HG03175 (cell line): ENCODE data around the gene TCERG1L.

Source experiments
- ATAC-seq: cut with Tn5 transposase; IDR thresholded peaks from one replicate; pipeline ENCODE4 v1.9.1; 2021; ENCODE audit warnings: mild to moderate bottlenecking, moderate library complexity; ENCODE audit not compliant: unreplicated experiment

Gene TCERG1L

DNA sequence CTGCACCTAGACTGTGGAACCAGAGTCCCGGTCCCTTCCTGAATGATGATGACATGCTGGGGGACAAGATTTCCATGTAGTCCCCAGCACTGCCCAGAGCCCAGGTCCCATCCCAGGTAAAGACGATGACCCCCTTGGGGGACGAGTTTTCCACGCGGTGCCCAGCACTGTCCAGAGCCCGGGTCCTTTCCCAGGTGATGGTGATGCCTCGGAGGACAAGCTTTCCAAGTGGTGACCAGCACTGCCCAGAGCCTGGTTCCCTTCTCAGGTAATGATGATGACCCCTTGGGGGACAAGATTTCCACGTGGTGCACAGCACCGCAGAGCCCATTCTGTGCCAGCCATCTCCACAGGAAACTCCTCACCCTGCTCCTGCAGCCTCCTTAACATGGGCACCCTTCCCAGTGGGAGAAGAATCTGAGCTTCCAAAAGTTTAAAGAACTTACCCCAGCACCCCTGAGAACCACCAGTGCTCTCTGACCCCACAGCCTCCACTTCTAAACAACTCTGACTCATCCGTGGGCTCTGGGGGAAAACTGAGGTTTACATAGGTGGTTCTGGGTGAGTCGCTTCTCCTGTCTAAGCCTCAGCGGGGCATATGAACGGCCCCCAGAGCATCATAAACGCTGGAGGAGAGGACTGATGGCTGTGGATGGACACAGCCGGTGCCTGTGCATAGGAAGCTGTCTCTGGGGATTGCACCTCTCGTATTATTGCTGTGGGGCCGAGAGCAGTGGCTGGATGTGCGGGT lies 233.2 kb downstream of the TCERG1L start:
- ATAC-seq, result no peak

DNA sequence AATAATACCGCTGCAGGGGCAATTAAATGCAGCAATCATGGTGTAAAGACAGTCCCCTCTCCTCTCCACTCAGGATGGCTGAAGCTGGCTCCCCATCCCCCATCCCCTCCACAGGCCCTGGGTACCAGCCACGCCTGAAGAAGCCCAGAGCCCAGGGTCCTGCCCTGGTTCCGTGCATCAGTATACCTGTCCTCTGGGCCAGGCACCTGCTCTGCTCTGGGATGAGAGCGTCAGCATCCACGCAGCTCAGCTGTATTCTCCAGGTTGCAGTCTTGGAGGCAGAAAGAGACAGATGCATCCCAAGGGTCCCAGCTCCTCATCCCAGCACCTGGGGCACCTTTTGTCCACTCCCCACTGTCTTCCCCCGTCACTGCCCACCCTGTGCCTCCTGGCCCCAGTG lies 233.8 kb downstream of the TCERG1L start:
- no peak for ATAC-seq

DNA sequence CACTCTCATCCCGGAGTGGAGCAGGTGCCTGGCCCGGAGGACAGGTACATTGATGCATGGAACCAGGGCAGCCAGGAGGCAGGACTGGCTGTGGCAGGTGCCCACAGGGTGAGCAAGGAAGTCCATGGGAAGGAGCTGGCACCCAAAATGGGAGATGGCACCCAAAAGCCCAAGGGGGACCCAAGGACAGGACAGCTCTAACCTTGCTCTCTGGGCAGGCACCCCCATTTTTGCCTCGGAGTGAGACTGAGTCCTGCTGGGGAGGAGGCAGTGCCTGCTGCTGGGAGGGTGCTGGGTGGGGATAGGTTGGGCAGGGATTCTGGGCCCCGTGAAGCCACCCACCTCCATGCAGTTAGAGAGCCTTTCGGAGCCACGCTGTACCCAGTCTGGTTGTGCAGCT lies 234.5 kb downstream of the TCERG1L start:
- no peak for ATAC-seq

DNA sequence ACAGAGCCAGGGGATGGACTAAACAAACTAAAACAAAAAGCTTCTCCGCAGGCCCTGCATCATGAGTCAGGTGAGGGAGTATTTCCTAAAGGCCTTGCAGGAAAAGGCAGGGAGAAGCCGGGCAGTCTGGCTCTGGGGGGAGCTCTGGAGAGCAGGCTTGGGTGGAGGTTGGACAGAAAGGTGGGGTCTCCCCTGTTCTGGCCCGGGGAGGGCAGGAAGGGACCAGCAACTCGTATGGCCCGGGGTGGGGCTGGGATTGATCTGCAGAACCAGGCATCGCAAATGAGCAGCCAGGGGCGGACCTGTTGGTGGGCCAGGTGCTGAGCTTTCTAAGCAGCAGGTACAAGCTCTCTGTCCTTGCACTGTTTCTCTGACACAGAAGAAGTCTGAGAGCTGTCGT lies 235.2 kb downstream of the TCERG1L start:
- no peak for ATAC-seq

DNA sequence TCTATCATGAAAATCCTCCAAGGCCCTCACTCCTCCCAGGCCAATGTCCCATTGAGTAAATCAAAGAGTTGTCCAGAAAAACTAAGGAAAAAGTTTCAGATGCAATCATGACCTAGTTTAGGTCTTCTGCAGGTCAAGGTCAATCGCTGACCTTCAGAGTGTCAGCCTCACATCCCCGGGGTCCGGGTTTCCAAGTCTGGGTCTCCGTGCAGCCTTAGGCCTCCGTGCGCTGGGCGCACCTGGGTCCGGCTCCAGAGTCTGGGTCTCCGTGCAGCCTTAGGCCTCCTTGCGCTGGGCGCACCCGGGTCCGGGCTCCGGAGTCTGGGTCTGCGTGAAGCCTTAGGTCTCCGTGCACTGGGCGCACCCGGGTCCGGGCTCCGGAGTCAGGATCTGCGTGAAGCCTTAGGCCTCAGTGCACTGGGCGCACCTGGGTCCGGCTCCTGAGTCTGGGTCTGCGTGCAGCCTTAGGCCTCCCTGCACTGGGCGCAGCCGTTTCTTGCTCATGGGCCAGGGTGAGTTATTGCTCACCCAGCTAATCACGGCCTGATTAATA lies 236.2 kb downstream of the TCERG1L start:
- ATAC-seq, result no peak

- ATAC-seq, result no peak
Observed at GRCh38 chr10:131074682-131075081, 236.8 kb downstream of the TCERG1L start.

GRCh38 chr10:131073469-131074035 lies 238.0 kb downstream of the TCERG1L start:
- ATAC-seq, result no peak

DNA sequence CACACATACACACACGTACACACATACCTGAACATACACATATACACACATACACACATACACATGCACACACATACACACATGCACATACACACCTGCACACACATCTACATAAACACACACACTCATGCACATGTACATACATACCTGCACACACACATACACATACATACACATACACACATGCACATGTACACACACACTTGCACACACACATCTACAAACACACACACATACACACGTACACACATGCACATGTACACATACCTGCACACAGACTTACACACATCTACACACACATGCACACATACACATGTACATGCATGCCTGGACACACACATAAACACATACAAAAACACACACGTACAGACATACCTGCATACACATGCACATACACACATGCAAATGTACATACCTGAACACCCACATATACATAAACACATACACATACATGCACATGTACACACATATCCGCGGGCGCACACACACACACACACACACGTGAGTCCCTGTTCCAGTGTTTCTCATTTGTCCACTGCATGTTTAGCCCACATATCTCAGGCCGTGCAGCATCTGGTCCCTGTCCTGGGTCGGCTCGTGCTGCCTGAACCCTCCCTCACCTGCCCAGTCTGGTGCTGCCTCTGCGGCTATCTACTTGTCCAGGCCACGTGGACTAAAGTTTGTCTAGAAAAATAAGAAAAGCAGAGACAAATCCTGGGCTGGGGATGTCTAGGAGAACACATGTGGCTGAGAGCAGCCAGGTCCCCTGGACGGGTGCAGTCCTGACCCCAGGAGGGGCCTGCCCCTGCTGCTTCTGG lies 238.7 kb downstream of the TCERG1L start:
- ATAC-seq, result no peak

- no peak for ATAC-seq
Observed at GRCh38 chr10:131071721-131072120, 239.8 kb downstream of the TCERG1L start.

DNA sequence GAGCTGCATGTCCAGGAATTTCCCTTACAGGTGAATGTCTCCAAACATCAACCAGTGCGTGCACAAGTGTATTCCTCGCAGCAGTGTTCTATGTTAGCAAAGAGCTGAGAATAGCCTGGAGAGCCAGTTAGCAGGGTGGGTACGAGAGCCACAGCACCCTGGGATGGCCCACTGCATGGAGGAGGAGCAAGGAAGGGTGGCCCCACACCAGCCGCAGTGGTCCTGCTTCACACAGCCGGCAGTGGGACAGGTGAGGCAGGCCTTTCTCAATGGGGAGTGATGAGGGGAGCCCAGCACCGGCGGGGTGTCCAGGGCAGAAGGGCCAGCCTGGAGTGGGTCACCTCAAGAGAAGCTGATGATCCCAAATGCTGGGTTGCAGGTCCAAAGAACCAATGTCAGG lies 240.7 kb downstream of the TCERG1L start:
- ATAC-seq, result no peak

DNA sequence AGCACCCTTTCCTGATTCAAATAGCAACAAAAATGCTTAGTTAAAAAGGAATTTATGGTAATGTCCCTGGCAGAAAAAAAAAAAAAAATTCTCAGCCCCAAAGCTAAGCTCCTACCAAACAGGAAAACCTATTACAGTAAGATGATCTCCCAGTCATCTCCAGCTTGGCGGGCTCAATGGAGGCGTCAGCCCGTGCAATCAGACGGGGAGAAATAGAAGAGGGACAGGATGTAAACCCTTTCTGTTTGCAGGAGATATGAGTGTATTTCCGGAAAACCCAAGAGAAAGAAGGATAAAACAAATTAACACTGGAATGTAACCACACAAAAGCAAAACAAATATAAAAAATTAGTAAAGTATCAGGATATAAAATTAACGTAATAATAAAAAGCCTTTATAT lies 242.8 kb downstream of the TCERG1L start:
- ATAC-seq, result no peak

GRCh38 chr10:131068311-131068710 lies 243.2 kb downstream of the TCERG1L start:
- ATAC-seq, result no peak

DNA sequence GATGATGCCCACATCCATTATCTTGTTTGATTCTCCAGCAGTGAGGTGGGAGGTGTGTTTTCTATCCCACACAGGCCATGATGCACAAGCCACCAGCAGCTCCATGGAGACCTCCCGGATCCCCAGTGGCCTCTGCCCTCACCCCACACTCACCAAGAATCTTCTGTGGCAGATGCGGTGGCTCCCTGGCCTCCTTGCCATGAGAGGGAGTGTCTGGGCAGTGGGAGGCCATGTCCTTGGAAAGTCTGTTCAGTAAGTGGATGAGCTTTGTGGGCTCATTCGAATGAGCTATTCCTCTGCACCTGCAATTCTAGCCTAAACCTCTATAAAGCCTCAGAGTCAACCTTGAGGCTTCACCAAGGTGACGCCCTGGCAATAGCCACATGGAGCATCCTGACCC lies 243.8 kb downstream of the TCERG1L start:
- no peak for ATAC-seq

DNA sequence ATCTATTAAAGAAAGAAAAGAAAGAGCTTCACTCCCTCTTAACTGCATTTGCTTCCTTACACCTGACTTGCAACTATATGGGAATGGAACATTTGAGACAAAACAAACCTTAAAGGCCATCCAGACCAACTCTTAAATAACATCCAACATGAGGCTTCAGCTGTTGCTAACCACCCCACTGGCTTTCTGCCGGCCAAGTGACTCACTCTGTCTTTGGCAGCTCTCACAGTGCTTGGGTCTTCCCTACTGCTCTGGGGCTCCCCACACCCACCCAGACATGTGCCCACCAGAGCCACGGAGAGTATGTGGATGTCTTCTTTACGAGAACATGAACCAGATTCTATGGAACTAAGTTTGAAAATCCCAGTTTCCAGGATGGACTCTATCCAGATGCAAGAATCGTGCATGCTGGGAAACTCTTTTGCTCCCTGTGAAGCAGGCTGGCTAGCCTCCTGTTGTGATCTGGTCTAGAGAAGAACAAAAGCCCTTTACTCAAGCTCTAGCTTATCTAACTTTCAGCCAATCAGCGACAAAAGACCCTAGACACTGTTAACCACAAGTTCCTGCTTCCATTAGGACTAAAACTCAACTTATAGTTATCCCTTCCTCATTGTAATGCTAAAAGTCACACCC lies 245.7 kb downstream of the TCERG1L start:
- no peak for ATAC-seq

- ATAC-seq, result no peak
Observed at GRCh38 chr10:131063311-131063710, 248.2 kb downstream of the TCERG1L start.

DNA sequence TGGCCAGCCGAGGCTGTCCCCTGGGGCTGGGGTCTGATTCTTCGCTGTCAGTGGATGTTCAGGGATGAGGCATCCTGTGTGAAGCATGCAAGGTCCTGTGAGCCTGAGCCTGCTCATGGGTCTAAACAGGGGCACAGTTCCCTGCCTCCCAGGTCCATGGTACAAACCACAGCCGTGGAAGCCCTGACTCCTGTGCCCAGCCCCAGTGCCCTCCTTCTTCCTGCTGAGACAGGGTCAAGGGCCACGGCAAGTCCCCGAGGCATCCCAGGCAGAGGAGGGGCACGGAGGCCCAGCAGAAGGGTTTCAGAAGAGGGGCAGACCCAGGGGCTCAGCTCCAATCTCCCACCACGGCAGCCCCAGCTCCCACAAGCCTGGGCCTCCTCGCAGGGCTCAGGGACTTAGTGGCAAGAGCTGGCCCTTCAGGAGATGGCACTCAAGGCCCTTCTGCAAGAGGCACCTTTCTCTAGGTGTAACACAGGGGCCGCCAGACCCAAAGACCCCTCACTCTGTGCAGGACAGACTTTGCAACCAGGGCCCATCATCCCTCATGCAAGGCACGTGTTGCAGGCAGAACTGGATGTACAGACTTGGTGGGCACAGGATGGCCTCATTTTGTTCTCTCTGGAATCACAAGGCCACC lies 248.8 kb downstream of the TCERG1L start:
- no peak for ATAC-seq

GRCh38 chr10:131061216-131061615 lies 250.3 kb downstream of the TCERG1L start:
- ATAC-seq, result no peak

DNA sequence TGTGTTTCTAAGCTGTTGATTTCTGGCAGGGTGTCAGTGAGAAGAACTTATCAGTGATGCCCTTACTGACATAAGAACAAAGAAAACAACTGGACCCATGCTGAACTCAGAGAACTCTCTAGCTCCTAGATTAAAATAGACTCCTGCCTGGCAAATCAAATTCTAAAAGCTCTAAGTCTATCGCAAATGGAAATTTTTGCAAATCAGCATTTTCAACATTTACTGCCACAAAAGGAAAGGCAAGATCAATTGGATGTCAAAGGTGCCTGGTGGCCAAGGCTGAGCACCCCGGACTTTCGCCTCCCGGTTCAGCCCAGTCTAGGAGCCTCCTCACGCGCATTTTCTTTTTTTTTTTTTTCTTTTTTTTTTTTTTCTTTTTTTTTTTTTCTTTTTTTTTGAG lies 251.6 kb downstream of the TCERG1L start:
- no peak for ATAC-seq

DNA sequence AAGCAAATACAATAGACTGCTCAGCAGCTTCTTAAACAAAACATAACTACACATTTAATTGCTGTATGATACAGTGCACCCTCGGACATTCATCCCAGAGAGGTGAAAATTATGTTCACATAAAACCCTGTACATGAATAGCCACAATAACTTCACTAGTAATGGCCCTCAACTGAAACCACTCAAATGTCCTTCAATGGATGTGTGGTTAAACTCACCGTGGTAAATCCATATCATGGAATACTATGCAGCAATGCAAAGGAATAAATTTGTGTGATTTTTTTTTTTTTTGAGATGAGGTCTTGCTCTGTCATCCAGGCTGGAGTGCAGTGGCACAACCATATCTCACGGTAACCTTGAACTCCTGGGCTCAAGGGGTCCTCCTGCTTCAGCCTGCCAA lies 252.7 kb downstream of the TCERG1L start:
- no peak for ATAC-seq

- no peak for ATAC-seq
Observed at GRCh38 chr10:131056781-131057180, 254.7 kb downstream of the TCERG1L start.

DNA sequence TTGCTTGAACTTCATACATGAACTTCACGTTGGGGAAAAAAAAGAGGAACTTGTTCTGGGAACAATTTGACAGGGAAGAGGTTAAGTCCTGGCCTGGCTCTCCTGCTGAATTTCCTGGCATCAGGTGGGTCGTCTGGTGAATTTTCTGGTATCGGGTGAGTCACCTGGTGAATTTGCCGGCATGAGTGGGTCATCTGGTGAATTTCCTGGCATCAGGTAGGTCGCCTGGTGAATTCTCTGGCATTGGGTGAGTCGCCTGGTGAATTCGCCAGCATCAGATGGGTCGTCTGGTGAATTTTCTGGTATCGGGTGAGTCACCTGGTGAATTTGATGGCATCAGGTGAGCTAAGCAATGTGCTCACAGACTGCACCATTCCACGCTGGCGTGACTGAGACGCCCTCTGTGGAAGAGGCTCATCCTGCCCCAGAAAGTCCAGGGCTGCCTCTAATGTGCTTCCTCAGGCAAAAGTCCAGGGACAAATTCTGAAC lies 255.4 kb downstream of the TCERG1L start:
- ATAC-seq, result no peak
